Renal cortex interstitium (tissue), 11 donors: ENCODE measurements around the gene RAB6A. TPM values are rescaled to one million over a fixed set of nuclear protein-coding genes. Genes with fewer than 3 reads are reported as not detected.
"Not testable (repeated sequence)": the region's sequence is repeated elsewhere in the genome, so short reads cannot be mapped to it uniquely, and the experiment has no call there.

Source experiments
- DNase-seq, 11 donors: peaks; one replicate each; pipeline ENCODE4 v3.0.0-alpha.2; 2013; ENCODE audit warnings: low read depth in 9 of 11, low spot score in 4 of 11; ENCODE audit errors: extremely low read depth in 1 of 11
- polyA plus RNA-seq, 3 donors: library from polyadenylated mRNA; unstranded; fragments of 120-200 nt; gene quantifications; one replicate each; pipeline ENCODE4 v1.2.1, GENCODE V29; 2013; ENCODE audit not compliant: insufficient read length in 3 of 3

Gene RAB6A
- polyA plus RNA-seq, 3 donors: 113 to 127 (median 117) TPM

DNA sequence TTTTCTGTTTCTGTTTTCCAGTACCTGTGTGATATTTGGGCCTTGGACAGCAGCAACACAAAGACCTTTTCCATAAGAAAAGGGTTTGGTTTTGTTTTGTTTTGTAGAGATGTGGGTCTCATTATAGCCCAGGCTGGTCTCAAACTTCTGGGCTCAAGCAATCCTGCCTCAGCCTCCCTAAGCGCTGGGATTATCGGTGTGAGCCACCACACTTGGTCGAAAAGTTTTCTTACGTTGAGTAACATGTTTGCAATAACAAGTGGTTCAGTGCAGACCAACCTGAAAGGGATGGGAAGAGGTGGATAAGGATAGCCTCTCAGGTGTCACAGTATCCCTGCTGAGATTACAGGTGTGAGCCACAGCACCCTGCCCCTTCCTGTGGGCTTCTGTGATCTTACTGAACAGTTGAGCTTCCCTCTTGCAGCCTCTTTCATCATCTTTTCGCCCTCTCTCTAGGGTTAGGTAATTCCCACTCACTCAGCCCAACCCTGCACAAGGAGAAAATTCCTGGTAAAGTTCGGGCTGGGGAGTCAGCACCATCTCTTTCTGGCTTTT lies 23.3 kb upstream of the RAB6A start:
- DNase-seq: no peak

DNA sequence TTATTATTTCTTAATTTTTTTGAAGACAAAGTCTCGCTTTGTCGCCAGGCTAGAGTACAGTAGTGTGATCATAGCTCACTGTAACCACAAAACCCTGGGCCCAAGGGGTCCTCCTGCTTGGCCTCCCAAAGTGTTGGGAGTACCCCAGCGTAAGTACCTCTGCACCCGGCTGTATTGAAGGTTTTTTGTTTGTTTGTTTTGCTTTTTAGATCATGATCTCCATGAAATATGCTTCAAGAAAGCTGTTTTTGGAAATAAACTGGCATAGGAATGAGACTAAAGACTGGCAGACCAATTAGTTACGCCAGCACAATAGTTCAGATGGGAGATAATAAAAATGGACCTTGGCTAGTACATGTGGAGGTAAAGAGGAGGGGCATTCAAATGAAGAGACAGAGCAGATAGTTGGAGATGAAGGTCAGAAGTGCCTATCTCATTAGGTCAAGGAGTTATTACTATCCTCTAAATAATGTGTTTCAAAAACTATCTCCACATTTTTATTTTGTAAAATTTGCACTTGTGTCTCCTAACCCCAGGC lies 22.7 kb upstream of the RAB6A start:
- DNase-seq: no peak

DNA sequence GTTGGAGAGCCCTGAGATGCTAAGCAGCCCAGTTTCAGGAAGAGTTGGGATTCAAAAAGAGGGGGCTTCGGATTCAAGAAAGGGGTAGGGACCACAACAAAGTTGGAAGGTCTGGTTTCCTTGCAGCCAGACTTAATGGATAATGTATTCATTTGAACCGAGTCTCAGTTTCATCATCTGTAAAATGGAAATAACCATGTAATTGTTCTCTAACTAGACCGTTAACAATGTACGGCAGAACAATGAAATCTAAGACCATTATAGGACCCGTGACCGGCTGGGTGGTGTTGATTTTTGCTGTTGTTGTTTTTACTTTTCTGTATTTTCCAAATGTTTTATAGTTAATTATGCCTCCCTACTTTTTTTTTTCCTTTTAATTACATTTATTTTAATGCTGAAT lies 20.4 kb upstream of the RAB6A start:
- DNase-seq: no peak

DNA sequence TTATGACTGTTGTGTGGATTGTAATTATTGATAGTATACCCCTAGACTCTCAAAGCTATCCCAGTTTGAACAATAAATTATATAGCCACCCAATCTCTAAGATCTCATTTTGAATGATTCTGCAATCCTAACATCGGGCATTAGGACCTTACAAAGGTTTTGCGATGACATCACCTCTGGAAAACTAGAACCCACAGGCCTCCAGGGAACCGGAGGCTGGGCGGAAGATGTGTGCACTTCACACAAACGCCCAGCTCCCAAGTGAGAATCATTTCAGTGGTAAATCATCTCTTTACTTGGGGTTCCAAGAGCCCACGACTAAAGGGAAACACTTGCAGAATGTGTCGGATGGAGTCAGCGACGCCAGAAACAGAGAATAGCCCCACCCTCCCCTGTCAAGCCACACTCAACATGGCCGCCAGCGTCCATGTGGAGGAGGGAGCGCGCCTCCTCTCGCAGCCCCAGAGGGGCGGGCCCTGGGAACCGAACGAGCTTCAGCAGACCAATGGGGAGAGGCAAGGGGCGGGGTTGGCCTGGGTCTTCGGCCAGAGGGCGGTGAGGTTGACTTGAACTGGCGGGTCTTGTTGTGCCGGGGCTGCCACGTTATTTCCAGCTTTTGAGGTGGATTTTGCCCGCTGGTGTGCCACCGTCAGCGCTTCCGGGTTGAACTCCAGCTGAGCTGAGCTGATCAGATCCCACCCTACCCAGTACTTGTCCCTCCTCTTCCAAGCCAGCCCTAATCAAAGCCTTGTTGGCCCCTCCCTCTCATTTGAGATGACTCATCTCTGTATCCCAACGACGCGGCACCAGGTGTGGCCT lies 18.4 kb upstream of the RAB6A start:
- peak; percentile 89 to 97 (median 96) for DNase-seq

DNA sequence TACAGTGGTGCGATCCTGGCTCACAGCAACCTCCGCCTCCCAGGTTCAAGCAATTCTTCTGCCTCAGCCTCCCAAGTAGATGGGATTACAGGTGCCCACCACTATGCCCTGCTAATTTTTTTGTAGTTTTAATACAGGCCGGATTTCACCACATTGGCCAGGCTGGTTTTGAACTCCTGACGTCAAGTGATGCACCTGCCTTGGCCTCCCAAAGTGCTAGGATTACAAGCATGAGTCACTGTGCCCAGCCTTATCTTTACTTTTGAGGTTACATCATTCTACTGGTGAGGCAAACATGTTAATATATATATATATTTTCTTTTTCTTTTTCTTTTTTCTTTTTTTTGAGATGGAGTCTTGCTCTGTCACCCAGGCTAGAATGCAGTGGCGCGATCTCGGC lies 9.9 kb upstream of the RAB6A start:
- DNase-seq: not testable (repeated sequence)

DNA sequence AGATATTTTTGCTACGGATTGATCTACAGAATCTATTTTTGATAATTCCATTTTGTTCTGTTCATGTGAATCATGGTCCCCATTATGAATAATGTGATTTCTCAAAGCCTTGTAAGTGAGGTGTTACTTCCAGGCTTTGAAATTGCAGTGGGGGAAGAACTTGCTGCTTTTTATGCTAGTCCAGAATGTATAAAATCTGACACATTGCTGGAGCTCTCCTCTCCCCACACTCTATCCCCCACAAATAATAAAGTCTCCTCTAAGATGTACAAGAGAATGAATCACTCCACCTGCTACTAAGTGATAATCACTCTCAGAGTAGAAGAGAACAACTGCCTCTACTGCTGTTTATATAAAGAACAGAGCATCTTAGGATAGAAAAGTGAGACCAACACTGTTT lies 5.9 kb upstream of the RAB6A start:
- no peak for DNase-seq

DNA sequence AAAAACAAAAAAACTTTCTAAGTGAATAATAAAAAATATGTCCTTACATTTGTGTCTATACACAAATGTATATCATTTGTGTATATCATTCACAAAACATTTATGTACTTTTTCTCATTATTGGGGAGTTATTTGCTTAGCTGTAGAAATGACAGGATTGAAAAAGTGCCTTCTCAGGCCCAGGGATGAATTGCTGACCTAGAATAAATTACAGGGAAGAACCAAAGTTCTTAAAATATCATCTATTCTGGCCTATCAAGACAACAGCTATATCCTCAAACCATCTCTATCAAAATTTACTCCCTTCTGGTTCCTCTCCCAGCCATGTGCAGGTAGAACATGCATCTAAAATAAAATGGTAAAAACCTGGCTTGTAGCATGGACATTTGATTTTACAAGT lies 1.9 kb upstream of the RAB6A start:
- no peak for DNase-seq

DNA sequence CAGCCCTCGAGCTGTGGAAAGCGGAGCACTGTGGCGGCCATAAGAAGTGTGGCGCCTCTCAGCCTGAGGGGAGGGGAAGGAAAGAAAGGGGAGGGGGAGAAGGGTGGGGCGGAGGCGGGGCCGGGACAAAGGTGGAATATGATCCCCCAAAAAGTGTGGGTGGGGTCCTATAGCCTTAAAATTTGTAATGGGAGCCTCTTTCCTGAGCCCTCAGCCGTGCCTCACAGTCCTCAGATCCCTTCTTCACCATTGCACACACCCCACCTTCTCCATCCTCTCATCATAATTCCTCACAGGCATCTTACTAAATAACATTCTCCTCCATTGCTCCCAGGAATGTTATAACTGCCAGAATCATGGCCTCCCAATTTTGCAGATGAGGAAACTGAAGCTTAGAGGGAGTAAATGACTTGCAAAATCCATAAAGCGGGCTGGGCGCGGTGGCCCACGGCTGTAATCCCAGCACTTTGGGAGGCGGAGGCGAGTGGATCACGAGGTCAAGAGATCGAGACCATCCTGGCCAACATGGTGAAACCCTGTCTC lies 600 bp upstream of the RAB6A start:
- no peak for DNase-seq

DNA sequence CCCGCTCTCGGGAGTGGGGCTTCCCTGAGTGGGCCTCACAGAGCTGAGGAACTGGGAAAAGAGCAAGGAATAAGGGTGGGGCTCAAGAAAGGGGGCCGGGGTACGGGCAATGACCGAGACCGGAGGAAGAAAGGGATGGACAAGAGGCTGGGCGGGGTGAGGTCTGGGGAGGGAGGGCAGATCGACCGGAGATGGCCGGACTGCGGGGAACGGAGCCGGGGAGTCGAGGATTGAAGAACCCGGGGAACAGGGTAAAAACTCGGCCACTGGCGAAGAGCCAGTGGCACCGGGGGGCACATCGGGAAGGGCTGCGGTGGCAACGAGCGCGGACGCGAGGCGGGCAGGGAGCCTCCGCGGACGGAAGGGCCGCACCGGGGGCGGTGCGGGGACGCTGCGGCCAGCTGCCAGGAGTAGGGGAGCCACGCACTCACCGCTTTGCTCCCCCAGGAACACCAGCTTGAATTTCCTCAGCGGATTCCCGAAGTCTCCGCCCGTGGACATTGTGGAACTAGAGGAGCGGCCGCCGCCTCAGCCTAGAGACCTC lies 667 bp downstream of the RAB6A start:
- peak in 10 of 11 donors; percentile 14 to 48 (median 30) for DNase-seq

DNA sequence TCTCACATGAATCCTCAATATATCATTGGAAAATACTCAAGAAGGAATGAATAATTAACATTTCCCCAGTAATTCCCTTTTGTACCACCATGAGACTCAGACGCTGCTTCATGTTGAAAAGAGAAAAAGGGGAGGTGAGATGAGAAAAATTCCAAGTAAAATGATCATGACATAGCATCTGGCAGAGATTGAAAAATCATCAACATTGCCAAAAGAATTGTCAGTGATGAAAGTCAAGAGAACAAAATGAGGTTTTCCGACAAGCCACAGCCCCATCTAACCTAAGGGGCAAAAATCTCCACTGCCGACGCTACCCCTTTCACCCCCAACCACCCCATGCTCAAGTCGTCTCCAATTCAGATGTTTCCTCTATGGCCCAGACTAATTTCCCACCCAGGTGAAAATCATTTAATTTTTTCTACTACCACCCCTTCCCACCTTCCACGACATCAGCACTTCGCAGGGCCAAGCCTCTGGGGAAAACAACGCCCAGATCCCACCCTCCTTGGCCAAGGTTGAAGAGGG lies 1.2 kb downstream of the RAB6A start:
- DNase-seq: peak in 8 of 11 donors; percentile 15 to 40 (median 22)

DNA sequence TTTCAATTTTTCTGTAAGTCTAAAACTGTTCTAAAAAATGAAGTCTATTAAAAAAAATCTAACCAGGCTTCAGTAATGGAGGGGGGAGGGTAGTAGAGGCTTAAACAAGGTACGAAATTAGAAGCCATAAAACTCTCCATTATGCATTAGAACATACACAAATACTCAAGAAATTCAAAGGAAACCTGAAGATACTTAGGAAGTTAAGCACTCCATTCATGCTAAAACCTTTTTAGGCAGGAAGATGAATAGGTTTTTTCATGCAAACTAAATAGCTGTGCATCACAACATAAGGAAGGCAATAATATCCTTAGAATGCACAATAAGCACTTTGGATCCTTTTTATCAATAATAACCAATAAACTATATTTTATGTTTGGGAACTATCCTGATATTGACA lies 2.4 kb downstream of the RAB6A start:
- DNase-seq: no peak

DNA sequence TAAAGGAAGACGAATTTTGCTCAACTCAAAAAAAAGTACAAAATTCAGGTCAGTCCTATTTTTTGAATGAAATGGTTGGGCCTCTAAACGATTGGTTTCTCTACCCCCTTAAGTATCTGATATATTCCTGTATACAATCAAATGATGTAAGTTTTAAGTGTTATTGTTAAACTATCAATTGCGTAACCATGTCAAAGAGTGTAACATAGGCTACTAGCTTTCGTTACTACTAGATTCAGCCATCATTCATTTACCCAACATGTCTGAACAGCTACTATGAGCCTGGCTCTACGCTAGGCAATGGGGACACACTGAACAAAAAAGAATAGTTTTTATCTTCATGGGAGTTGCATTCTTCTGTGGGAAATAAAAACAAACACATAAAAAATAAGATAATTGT lies 3.3 kb downstream of the RAB6A start:
- no peak for DNase-seq

DNA sequence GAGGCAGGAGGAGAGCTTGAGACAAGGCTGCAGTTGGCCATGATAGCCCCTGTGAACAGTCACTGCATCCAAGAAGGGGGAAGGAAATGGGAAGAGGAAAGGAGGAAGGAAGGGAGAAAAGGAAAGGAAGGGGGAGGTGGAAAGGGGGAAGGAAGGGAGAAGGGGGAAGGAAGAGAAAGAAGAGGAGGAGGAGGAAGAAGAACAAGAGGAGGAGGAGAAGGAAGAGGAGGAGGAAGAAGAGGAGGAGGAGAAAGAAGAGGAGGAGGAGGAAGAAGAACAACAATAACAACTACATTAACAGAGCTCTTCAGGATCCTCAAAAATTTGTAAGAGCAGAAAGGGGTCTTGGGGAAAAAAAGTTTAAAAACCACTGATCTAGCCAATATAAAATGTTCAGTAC lies 5.2 kb downstream of the RAB6A start:
- no peak for DNase-seq

DNA sequence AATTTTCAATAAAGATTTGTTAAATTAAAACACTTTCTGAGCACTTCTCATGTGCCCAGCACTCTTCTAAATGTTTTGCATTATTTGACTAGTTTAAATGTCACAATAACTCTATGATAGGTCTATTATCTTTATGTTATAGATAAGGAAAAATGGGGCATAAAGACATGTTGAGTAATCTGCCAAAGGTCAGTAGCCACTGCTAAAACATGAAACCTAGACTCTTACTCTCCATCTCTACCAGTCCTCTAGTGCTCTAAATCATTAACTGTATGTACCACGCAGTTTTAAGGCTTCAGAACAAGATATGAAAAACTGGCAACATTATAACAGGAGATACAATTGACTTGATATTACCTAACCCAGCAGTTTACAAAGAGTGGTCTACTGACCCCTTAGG lies 6.9 kb downstream of the RAB6A start:
- no peak for DNase-seq

DNA sequence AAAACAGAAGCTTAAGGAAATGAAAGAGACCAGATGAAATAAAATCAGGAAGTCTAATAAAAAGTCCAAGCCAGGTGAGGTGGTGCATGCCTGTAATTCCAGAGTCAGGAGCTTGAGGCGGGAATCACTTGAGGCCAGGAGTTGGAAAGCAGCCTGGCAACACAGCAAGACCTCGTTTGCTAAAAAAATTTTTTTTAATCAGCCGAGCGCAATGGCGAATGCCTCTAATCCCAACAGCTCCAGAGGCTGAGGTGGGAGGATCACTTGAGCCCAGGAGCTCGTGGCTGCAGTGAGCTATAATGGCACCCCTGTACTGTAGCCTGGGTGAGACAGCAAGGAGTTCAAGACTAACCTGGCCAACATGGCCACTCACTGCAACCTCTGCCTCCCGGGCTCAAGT lies 8.0 kb downstream of the RAB6A start:
- DNase-seq: no peak

DNA sequence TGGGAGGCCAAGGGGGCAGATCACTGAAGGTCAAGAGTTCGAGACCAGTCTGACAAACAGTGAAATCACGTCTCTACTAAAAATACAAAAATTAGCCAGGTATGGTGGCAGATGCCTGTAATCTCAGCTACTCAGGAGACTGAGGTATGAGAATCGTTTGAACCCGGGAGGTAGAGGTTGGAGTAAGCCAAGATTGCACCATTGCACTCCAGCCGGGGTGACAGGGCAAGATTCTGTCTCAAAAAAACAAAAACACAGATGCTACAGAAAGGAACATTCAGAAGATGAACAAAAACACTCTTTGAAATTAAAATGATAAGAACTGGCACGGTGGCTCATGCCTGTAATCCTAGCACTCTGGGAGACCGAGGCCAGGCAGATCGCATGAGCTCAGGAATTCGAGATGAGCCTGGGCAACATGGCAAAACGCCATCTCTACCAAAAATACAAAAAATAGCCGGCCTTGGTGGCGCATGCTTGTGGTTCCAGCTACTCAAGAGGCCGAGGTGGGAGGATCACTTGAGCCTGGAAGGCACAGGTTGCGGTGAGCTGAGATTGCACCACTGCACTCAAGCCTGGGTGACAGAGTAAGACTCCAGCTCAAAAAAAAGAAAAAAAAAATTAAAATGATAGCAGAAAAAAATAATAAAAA lies 8.5 kb downstream of the RAB6A start:
- DNase-seq: no peak

DNA sequence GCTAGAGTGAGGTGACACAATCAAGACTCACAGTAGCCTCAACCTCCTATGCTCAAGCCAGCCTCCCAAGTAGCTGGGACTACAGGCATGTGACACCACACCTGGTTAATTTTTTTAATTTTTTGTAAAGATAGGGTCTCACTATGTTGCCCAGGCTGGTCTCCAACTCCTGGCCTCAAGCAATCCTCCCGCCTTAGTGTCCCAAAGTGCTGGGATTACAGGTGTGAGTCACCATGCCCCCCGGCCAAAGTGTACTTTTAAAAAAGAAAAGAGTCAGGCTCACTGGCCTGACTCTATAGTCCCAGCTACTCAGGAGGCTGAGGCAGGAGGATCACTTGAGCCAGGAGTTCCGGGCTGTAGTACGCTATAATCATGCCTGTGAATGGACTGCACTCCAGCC lies 10.0 kb downstream of the RAB6A start:
- not testable (repeated sequence) for DNase-seq

DNA sequence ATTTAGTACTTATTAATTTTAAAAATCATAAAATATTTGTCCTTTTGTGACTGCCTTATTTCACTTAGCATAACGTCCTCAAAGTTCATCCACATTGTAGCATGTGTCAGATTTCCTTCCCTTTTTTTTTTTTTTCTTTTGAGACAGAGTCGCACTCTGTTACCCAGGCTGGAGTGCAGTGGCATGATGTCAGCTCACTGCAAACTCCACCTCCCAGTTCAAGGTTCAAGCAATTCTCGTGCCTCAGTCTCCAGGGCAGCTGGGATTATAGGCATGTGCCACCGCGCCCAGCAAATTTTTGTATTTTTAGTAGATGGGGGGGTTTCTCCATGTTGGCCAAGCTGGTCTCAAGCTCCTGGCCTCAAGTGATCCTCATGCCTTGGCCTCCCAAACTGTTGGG lies 10.6 kb downstream of the RAB6A start:
- no peak for DNase-seq

DNA sequence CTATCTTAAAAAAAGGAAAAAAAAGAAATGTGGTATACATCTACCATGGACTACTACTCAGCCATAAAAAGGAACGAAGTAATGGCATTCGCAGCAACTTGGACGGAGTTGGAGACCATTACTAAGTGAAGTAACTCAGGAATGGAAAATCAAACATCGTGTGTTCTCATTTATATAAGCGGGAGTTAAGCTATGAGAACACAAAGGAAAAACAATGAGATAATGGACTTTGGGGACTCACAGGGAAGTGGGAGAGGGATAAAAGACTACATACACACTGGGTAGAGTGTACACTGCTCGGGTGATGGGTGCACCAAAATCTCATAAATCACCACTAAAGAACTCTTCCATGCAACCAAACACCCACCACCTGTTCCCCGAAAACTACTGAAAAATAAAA lies 11.8 kb downstream of the RAB6A start:
- no peak for DNase-seq
